GM23338 (cell line): ENCODE data around the gene VILL.
A peak's percentile ranks its signal among the peaks of the same experiment; 100 is the strongest.

Source experiments
- CTCF ChIP-seq, 2 experiments: fragments of 200-600 bp in 1 of 2; sonication (generic) in 1 of 2; conservative IDR thresholded peaks; 2 replicates each; pipeline versions ENCODE4 v1.5.1 to v1.6.1; 2016 to 2017; ENCODE audit warnings: antibody characterized with exemption in 2 of 2, low read depth in 2 of 2, mild to moderate bottlenecking in 2 of 2, moderate library complexity in 1 of 2
- EZH2 ChIP-seq: fragments of 200-600 bp; sonication (generic); IDR thresholded peaks from one replicate; pipeline ENCODE4 v1.8.0; 2017; ENCODE audit warnings: antibody characterized with exemption, mild to moderate bottlenecking, low read depth; ENCODE audit not compliant: unreplicated experiment
- EZH2phosphoT487 ChIP-seq: fragments of 200-600 bp; sonication (generic); IDR thresholded peaks from one replicate; pipeline ENCODE4 v1.8.1; 2018; ENCODE audit warnings: antibody characterized with exemption; ENCODE audit not compliant: unreplicated experiment
- JUNB ChIP-seq: IDR thresholded peaks from one replicate; pipeline ENCODE4 v1.6.1; 2016; ENCODE audit warnings: antibody characterized with exemption; ENCODE audit not compliant: unreplicated experiment
- POLR2AphosphoS5 ChIP-seq: IDR thresholded peaks from 2 replicates; pipeline ENCODE4 v1.6.1; 2016; ENCODE audit warnings: antibody characterized with exemption, low read depth
- ZNF331 ChIP-seq: fragments of 250-450 bp; sonication (Bioruptor Pico); IDR thresholded peaks from 2 replicates; pipeline ENCODE4 v1.5.0; 2020; ENCODE audit warnings: low read depth, mild to moderate bottlenecking, moderate library complexity

GRCh38 chr3:38039899-38040261, 49.3 kb downstream of the VILL start:
- TF ChIP-seq EZH2: peak; percentile 32
- TF ChIP-seq CTCF (conservative IDR thresholded peaks at IDR 0.05; ENCODE audit: low read depth in 2 of 2): peak; percentile 29 to 59; a peak in 3 of 4 replicates
- no peak for TF ChIP-seq JUNB
- TF ChIP-seq POLR2AphosphoS5: no peak
- TF ChIP-seq ZNF331 (CRISPR knock-in tag): no peak
- no peak for TF ChIP-seq EZH2phosphoT487
